Endothelial cell of umbilical vein (primary cell): ENCODE results near the gene MORN3. TPM values are rescaled to one million over a fixed set of nuclear protein-coding genes. Genes with fewer than 3 reads are reported as not detected.

Experiments
- BruUV-seq: library from RNA; stranded (reverse); fragments of 400-500 nt; replicated peaks from 2 replicates; lab custom pipeline; 2021; lab: Mats Ljungman, UMichigan
- CTCF ChIA-PET: fragments of 300-600, 350-600 bp; sonication (Branson Sonifier 250); formaldehyde crosslinking; loops from one replicate; lab custom pipeline; 2021; ENCODE audit warnings: antibody characterized with exemption, inconsistent platforms; lab: Charles Lee
- POLR2A ChIA-PET: fragments of 300-600, 350-600 bp; sonication (Branson Sonifier 250); formaldehyde crosslinking; loops from one replicate; lab custom pipeline; 2021; ENCODE audit warnings: antibody characterized with exemption, inconsistent platforms; lab: Charles Lee
- DNase-seq: peaks from one replicate; pipeline ENCODE4 v3.0.0-alpha.2; 2011; ENCODE audit warnings: low read depth, low spot score
- FAIRE-seq: peaks from 2 replicates; lab custom pipeline; 2011; peaks lifted over from hg19 to GRCh38; lab: Jason Lieb, UNC
- H2AFZ ChIP-seq: 2 replicates; pipeline ENCODE4 v1.6.0; 2012; ENCODE audit warnings: low read depth, low read length, control low read depth, inconsistent platforms
- H3K27ac ChIP-seq: 2 replicates; pipeline ENCODE4 v1.5.1; 2011; ENCODE audit warnings: low read depth, mild to moderate bottlenecking, control low read depth, low read length, moderate library complexity; ENCODE audit not compliant: insufficient read depth
- H3K27me3 ChIP-seq, 2 experiments: 2 replicates each; pipeline versions ENCODE4 v1.6.0 to v1.6.1; 2011; ENCODE audit warnings: low read length in 2 of 2, mixed read lengths in 1 of 2; ENCODE audit not compliant: control insufficient read depth in 2 of 2, insufficient read depth in 2 of 2
- H3K36me3 ChIP-seq, 2 experiments: 2 replicates in 1 of 2; 3 replicates in 1 of 2; pipeline ENCODE4 v1.5.1; 2011; ENCODE audit warnings: low read length in 2 of 2, mild to moderate bottlenecking in 1 of 2, moderate library complexity in 1 of 2; ENCODE audit not compliant: control insufficient read depth in 2 of 2, insufficient read depth in 2 of 2; ENCODE audit errors: extremely low read depth in 1 of 2
- H3K4me1 ChIP-seq: 3 replicates; pipeline ENCODE4 v1.5.1; 2011; ENCODE audit warnings: mild to moderate bottlenecking, low read length; ENCODE audit not compliant: control insufficient read depth, insufficient read depth; ENCODE audit errors: extremely low read depth
- H3K4me2 ChIP-seq: 2 replicates; pipeline ENCODE4 v1.6.1; 2011; ENCODE audit warnings: low read length, control low read depth, mixed read lengths; ENCODE audit not compliant: insufficient read depth
- H3K4me3 ChIP-seq, 3 experiments: fragments of 200-600 bp in 1 of 3; sonication (generic), shearing (Covaris generic) in 1 of 3; replicated peaks in 1 of 3; 2 replicates each; pipeline ENCODE4 v1.5.1; 2011 to 2016; ENCODE audit warnings: control low read depth in 3 of 3, low read length in 3 of 3, mild to moderate bottlenecking in 2 of 3, inconsistent platforms in 1 of 3, low read depth in 1 of 3, moderate library complexity in 1 of 3; ENCODE audit not compliant: insufficient read depth in 1 of 3
- H3K79me2 ChIP-seq: 2 replicates; pipeline ENCODE4 v1.6.0; 2012; ENCODE audit warnings: low read length, inconsistent platforms; ENCODE audit not compliant: control insufficient read depth, insufficient read depth
- H3K9ac ChIP-seq: replicated peaks from 2 replicates; pipeline ENCODE3; 2011; ENCODE audit warnings: low read length, control low read depth; ENCODE audit not compliant: insufficient read depth; ENCODE audit errors: extremely low read depth
- H3K9me1 ChIP-seq: replicated peaks from 3 replicates; pipeline ENCODE4 v1.6.0; 2011; ENCODE audit warnings: mild to moderate bottlenecking, low read length; ENCODE audit not compliant: control insufficient read depth, insufficient read depth; ENCODE audit errors: extremely low read depth
- H3K9me3 ChIP-seq: replicated peaks from 2 replicates; pipeline ENCODE4 v1.5.1; 2012; ENCODE audit warnings: low read length, inconsistent platforms; ENCODE audit not compliant: control insufficient read depth, insufficient read depth
- H4K20me1 ChIP-seq: replicated peaks from 2 replicates; pipeline ENCODE3; 2011; ENCODE audit warnings: mild to moderate bottlenecking, low read length; ENCODE audit not compliant: control insufficient read depth, insufficient read depth; ENCODE audit errors: extremely low read depth
- CTCF ChIP-seq, 2 donors: IDR thresholded peaks; 1 replicate in 1 of 2; 2 replicates in 1 of 2; pipeline ENCODE4 v1.5.1; 2011; ENCODE audit warnings: low read length in 2 of 2, mild to moderate bottlenecking in 2 of 2, moderate library complexity in 2 of 2, control low read depth in 1 of 2, inconsistent platforms in 1 of 2, low read depth in 1 of 2; ENCODE audit not compliant: insufficient read depth in 1 of 2; ENCODE audit errors: extremely low read depth in 1 of 2
- EZH2 ChIP-seq: IDR thresholded peaks from 2 replicates; pipeline ENCODE4 v1.6.1; 2012; ENCODE audit warnings: borderline replicate concordance, low read depth, mild to moderate bottlenecking, moderate library complexity, low read length, inconsistent platforms; ENCODE audit not compliant: severe bottlenecking
- FOS ChIP-seq: IDR thresholded peaks from 2 replicates; pipeline ENCODE4 v1.6.1; 2011; ENCODE audit warnings: mild to moderate bottlenecking, low read length, moderate library complexity, borderline replicate concordance; ENCODE audit not compliant: insufficient read depth
- GATA2 ChIP-seq: IDR thresholded peaks from 2 replicates; pipeline ENCODE4 v1.7.0; 2011; ENCODE audit warnings: low read depth, mild to moderate bottlenecking, moderate library complexity, mixed read lengths, low read length; ENCODE audit not compliant: insufficient read length, insufficient read depth
- JUN ChIP-seq: IDR thresholded peaks from 2 replicates; pipeline ENCODE4 v1.6.1; 2011; ENCODE audit warnings: borderline replicate concordance, low read depth; ENCODE audit not compliant: insufficient read length, insufficient read depth
- MAX ChIP-seq: IDR thresholded peaks from 2 replicates; pipeline ENCODE4 v1.6.1; 2011; ENCODE audit not compliant: insufficient read depth, insufficient read length
- MYC ChIP-seq: IDR thresholded peaks from one replicate; pipeline ENCODE4 v1.6.1; 2011; ENCODE audit warnings: mild to moderate bottlenecking, low read depth, low read length
- POLR2A ChIP-seq: IDR thresholded peaks from 2 replicates; pipeline ENCODE4 v1.6.1; 2012; ENCODE audit warnings: low read depth, mild to moderate bottlenecking, control low read depth, low read length
- POLR2AphosphoS5 ChIP-seq: IDR thresholded peaks from 2 replicates; pipeline ENCODE4 v1.6.1; 2012; ENCODE audit warnings: low read depth, mild to moderate bottlenecking, control low read depth, low read length, moderate library complexity; ENCODE audit not compliant: insufficient read depth
- dilution Hi-C: fragments of 300-500 bp; cut with MboI; formaldehyde crosslinking; loops from one replicate; pipeline ENCODE4 v1.15.0; 2019; ENCODE audit warnings: low sequenced_read_pairs; ENCODE audit not compliant: extremely low pct_ligation_motif_present
- intact Hi-C: fragments of 100-400 bp; cut with micrococcal nuclease; formaldehyde crosslinking; loops from one replicate; pipeline ENCODE4 v1.10.0; 2022
- polyA plus RNA-seq, 4 experiments: library from polyadenylated mRNA; depleted of rRNA in 3 of 4; stranded (reverse) in 3 of 4; unstranded in 1 of 4; fragments of >200 nt; gene quantifications; 2 replicates each; pipeline versions ENCODE4 v1.2.1 to v1.2.3, GENCODE V29; 2011 to 2012; ENCODE audit warnings: missing spikeins in 1 of 4
- total RNA-seq: library from RNA; stranded (reverse); gene quantifications from 2 replicates; pipeline ENCODE4 v1.2.3, GENCODE V29; 2021

The MORN3 gene
- total and polyA plus RNA-seq, 2 donors (not counting 3 experiments of a cell fraction or from before 2014, with no cell fraction given): 0.66 to 0.73 TPM

GRCh38 chr12:121651320-121651719, 18.1 kb downstream of the MORN3 start:
- Histone ChIP-seq H3K27ac (no peak overlapping the region), H3K4me1 (no peaks in the 10 kb centered on the region), H3K36me3 (no peaks in the 10 kb centered on the region), H3K79me2 (no peaks in the 10 kb centered on the region), H2AFZ (no peak overlapping the region), H3K9me1 (no peaks in the 10 kb centered on the region), H3K27me3 (no peaks in the 10 kb centered on the region), H4K20me1 (no peaks in the 10 kb centered on the region), H3K4me3 (no peak overlapping the region), H3K4me2 (no peak overlapping the region), H3K9me3 (no peaks in the 10 kb centered on the region), H3K9ac (no peak overlapping the region)
- BruUV-seq: no TSS peak
- FAIRE-seq: no peak
- TF ChIP-seq MYC (no peak), EZH2 (no peak), POLR2AphosphoS5 (no peak), JUN (no peak), FOS (no peak), MAX (no peak), POLR2A (no peak), CTCF (IDR thresholded peaks at IDR 0.05; ENCODE audit: extremely low read depth in 1 of 2, insufficient read depth in 1 of 2, low read depth in 1 of 2, low read length in 2 of 2) (no peak), GATA2 (no peak)
- ChIA-PET CTCF (interaction anchor here (0.9 to 2.0 kb wide), 4 partner anchors 14 to 99 kb away, joined by 3 to 6 read pairs (median 4); partner anchors contain the start of gene ORAI1), POLR2A (no interaction called here)
- dilution Hi-C loops (no loop called here), intact Hi-C loops (no loop called here)
- no peak for DNase-seq
